ENCODE data around the gene AVPR1A.

AVPR1A gene

DNA sequence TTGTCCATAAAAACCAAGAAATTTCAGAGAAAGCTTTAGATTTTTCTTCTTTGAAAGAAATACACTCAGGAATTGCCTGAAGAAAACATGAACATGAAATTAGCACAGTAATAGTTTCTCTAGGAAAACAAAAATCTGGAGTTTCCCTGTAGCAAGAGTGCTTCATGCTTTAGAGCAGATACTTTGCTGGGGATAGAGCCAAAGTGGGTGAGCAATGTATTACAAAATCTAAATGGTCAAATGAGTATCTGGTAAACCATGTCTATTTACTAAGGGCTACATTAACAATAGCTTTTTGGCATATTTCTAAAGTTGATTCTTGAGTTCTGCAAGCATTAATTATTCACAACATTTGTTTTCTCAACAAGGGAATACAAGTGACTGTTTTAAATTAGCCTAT is 26.2 kb downstream of the AVPR1A start:
- no peaks in the 10 kb centered on the region for H3K4me1 ChIP-seq (ENCODE audit: control insufficient read depth, low read depth, low read length)
- no peak overlapping the region for H3K4me2 ChIP-seq (ENCODE audit: low read length)
- no peaks in the 10 kb centered on the region for H3K27me3 ChIP-seq (ENCODE audit: insufficient read depth, low read length, poor library complexity)
- no peak overlapping the region for H3K27ac ChIP-seq (ENCODE audit: low read depth, low read length)
- H3K4me3 ChIP-seq (ENCODE audit: low read length) = no peak overlapping the region
- H2AK5ac ChIP-seq (ENCODE audit: low read length) = no peak overlapping the region
- H4K5ac ChIP-seq (ENCODE audit: low read length) = no peak overlapping the region
- no peak overlapping the region for H2BK5ac ChIP-seq (ENCODE audit: low read length)
- no peaks in the 10 kb centered on the region for H3K36me3 ChIP-seq (ENCODE audit: control insufficient read depth, insufficient read depth, low read length)
- no peak overlapping the region for H4K8ac ChIP-seq (ENCODE audit: low read depth, low read length)
- H3K4ac ChIP-seq (ENCODE audit: low read depth, low read length) = no peak overlapping the region
- no peak overlapping the region for H2BK15ac ChIP-seq (replicated peaks; ENCODE audit: low read depth)
- no peak overlapping the region for H2BK120ac ChIP-seq (ENCODE audit: low read depth, low read length)
- DNase-seq = no peak
- no peaks in the 10 kb centered on the region for H3K79me1 ChIP-seq (ENCODE audit: low read length)
- no peak overlapping the region for H3K9ac ChIP-seq (ENCODE audit: low read length)
- no peak overlapping the region for H3K18ac ChIP-seq (ENCODE audit: low read length)
- no peaks in the 10 kb centered on the region for H3K79me2 ChIP-seq (ENCODE audit: control insufficient read depth, insufficient read depth, low read length)
- H3K23ac ChIP-seq (ENCODE audit: low read length) = no peak overlapping the region
- no peak overlapping the region for H3K56ac ChIP-seq (ENCODE audit: low read length)

GRCh38 chr12:63103494-63104131 is 47.4 kb downstream of the AVPR1A start:
- WGBS (ENCODE audit: extremely low coverage, insufficient coverage, low lambda C conversion rate) = no CpG with 5 or more reads among the region's 5 CpGs
- H3K27me3 ChIP-seq (ENCODE audit: insufficient read depth, low read length, poor library complexity) = no peaks in the 10 kb centered on the region
- no peaks in the 10 kb centered on the region for H3K36me3 ChIP-seq (ENCODE audit: control insufficient read depth, insufficient read depth, low read length)
- H4K5ac ChIP-seq (ENCODE audit: low read length) = no peak overlapping the region
- no peak overlapping the region for H3K18ac ChIP-seq (ENCODE audit: low read length)
- no peak overlapping the region for H2BK15ac ChIP-seq (replicated peaks; ENCODE audit: low read depth)
- H2AK5ac ChIP-seq (ENCODE audit: low read length) = no peak overlapping the region
- H3K9ac ChIP-seq (ENCODE audit: low read length) = no peak overlapping the region
- H3K4me2 ChIP-seq (ENCODE audit: low read length) = no peak overlapping the region
- H3K4me3 ChIP-seq (ENCODE audit: low read length) = no peak overlapping the region
- H3K27ac ChIP-seq (ENCODE audit: low read depth, low read length) = no peak overlapping the region
- H3K4me1 ChIP-seq (ENCODE audit: control insufficient read depth, low read depth, low read length) = no peaks in the 10 kb centered on the region
- no peak overlapping the region for H2BK120ac ChIP-seq (ENCODE audit: low read depth, low read length)
- H3K79me1 ChIP-seq (ENCODE audit: low read length) = no peaks in the 10 kb centered on the region
- H3K23ac ChIP-seq (ENCODE audit: low read length) = no peak overlapping the region
- no peak overlapping the region for H2BK5ac ChIP-seq (ENCODE audit: low read length)
- H4K8ac ChIP-seq (ENCODE audit: low read depth, low read length) = no peak overlapping the region
- no peaks in the 10 kb centered on the region for H3K79me2 ChIP-seq (ENCODE audit: control insufficient read depth, insufficient read depth, low read length)
- no peak overlapping the region for H3K4ac ChIP-seq (ENCODE audit: low read depth, low read length)
- DNase-seq = peak; percentile 25
- H3K56ac ChIP-seq (ENCODE audit: low read length) = no peak overlapping the region

DNA sequence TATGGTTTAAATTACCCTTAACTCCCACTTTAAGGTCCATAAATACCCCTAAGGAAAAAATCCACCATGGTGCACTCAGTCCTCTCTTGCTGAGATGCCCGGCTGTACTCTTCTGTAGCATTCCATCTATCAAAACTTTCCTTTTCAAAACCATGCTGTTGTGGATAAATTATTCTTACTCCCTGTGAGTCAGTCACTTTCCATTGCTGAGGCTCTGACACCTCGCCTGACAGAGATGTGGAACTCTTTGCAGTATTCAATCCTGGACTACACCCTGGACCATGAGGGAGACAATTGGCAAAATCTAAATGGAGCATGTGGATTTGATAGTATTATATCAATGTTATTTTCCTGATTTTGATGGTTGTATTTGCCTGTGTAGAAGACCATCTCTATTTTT is 49.1 kb downstream of the AVPR1A start:
- H3K9ac ChIP-seq (ENCODE audit: low read length) = no peak overlapping the region
- no peak overlapping the region for H2BK120ac ChIP-seq (ENCODE audit: low read depth, low read length)
- no peaks in the 10 kb centered on the region for H3K4me1 ChIP-seq (ENCODE audit: control insufficient read depth, low read depth, low read length)
- H3K79me1 ChIP-seq (ENCODE audit: low read length) = no peaks in the 10 kb centered on the region
- H3K27ac ChIP-seq (ENCODE audit: low read depth, low read length) = no peak overlapping the region
- no peak for DNase-seq
- H3K18ac ChIP-seq (ENCODE audit: low read length) = no peak overlapping the region
- no peak overlapping the region for H3K4me2 ChIP-seq (ENCODE audit: low read length)
- no peak overlapping the region for H4K8ac ChIP-seq (ENCODE audit: low read depth, low read length)
- H2BK5ac ChIP-seq (ENCODE audit: low read length) = no peak overlapping the region
- H3K36me3 ChIP-seq (ENCODE audit: control insufficient read depth, insufficient read depth, low read length) = no peaks in the 10 kb centered on the region
- H4K5ac ChIP-seq (ENCODE audit: low read length) = no peak overlapping the region
- H3K27me3 ChIP-seq (ENCODE audit: insufficient read depth, low read length, poor library complexity) = no peaks in the 10 kb centered on the region
- no peak overlapping the region for H3K56ac ChIP-seq (ENCODE audit: low read length)
- H3K4me3 ChIP-seq (ENCODE audit: low read length) = no peak overlapping the region
- H3K23ac ChIP-seq (ENCODE audit: low read length) = no peak overlapping the region
- WGBS (ENCODE audit: extremely low coverage, insufficient coverage, low lambda C conversion rate) = no CpG with 5 or more reads among the region's 2 CpGs
- no peaks in the 10 kb centered on the region for H3K79me2 ChIP-seq (ENCODE audit: control insufficient read depth, insufficient read depth, low read length)
- H2AK5ac ChIP-seq (ENCODE audit: low read length) = no peak overlapping the region
- no peak overlapping the region for H3K4ac ChIP-seq (ENCODE audit: low read depth, low read length)
- no peak overlapping the region for H2BK15ac ChIP-seq (replicated peaks; ENCODE audit: low read depth)

- no peak overlapping the region for H3K9ac ChIP-seq (ENCODE audit: low read length)
- H3K79me2 ChIP-seq (ENCODE audit: control insufficient read depth, insufficient read depth, low read length) = no peaks in the 10 kb centered on the region
- DNase-seq = peak; percentile 47
- H2BK120ac ChIP-seq (ENCODE audit: low read depth, low read length) = no peak overlapping the region
- no peak overlapping the region for H3K27ac ChIP-seq (ENCODE audit: low read depth, low read length)
- no peaks in the 10 kb centered on the region for H3K36me3 ChIP-seq (ENCODE audit: control insufficient read depth, insufficient read depth, low read length)
- H3K4me1 ChIP-seq (ENCODE audit: control insufficient read depth, low read depth, low read length) = peaks cover 2% of the 10 kb centered on the region
- no peak overlapping the region for H2BK5ac ChIP-seq (ENCODE audit: low read length)
- H4K8ac ChIP-seq (ENCODE audit: low read depth, low read length) = no peak overlapping the region
- no peak overlapping the region for H3K4ac ChIP-seq (ENCODE audit: low read depth, low read length)
- H2BK15ac ChIP-seq (replicated peaks; ENCODE audit: low read depth) = no peak overlapping the region
- H3K23ac ChIP-seq (ENCODE audit: low read length) = no peak overlapping the region
- H3K56ac ChIP-seq (ENCODE audit: low read length) = no peak overlapping the region
- H3K79me1 ChIP-seq (ENCODE audit: low read length) = no peaks in the 10 kb centered on the region
- H3K18ac ChIP-seq (ENCODE audit: low read length) = no peak overlapping the region
- no peak overlapping the region for H2AK5ac ChIP-seq (ENCODE audit: low read length)
- H3K4me3 ChIP-seq (ENCODE audit: low read length) = no peak overlapping the region
- no peak overlapping the region for H3K4me2 ChIP-seq (ENCODE audit: low read length)
- H4K5ac ChIP-seq (ENCODE audit: low read length) = no peak overlapping the region
- no peaks in the 10 kb centered on the region for H3K27me3 ChIP-seq (ENCODE audit: insufficient read depth, low read length, poor library complexity)
- no CpG with 5 or more reads among the region's 2 CpGs for WGBS (ENCODE audit: extremely low coverage, insufficient coverage, low lambda C conversion rate)
These were observed 52.1 kb downstream of the AVPR1A start for GRCh38 chr12:63098851-63099250.

GRCh38 chr12:63095369-63095980 is 55.5 kb downstream of the AVPR1A start:
- Histone ChIP-seq H3K27me3 (ENCODE audit: insufficient read depth, low read length, poor library complexity) (no peaks in the 10 kb centered on the region), H3K4ac (ENCODE audit: low read depth, low read length) (no peak overlapping the region), H3K18ac (ENCODE audit: low read length) (no peak overlapping the region), H4K8ac (ENCODE audit: low read depth, low read length) (no peak overlapping the region), H3K79me2 (ENCODE audit: control insufficient read depth, insufficient read depth, low read length) (no peaks in the 10 kb centered on the region), H3K79me1 (ENCODE audit: low read length) (no peaks in the 10 kb centered on the region), H2BK120ac (ENCODE audit: low read depth, low read length) (no peak overlapping the region), H4K5ac (ENCODE audit: low read length) (no peak overlapping the region), H3K36me3 (ENCODE audit: control insufficient read depth, insufficient read depth, low read length) (no peaks in the 10 kb centered on the region), H2AK5ac (ENCODE audit: low read length) (no peak overlapping the region), H3K4me2 (ENCODE audit: low read length) (no peak overlapping the region), H2BK5ac (ENCODE audit: low read length) (no peak overlapping the region), H3K27ac (ENCODE audit: low read depth, low read length) (no peak overlapping the region), H3K4me1 (ENCODE audit: control insufficient read depth, low read depth, low read length) (peaks cover 3% of the 10 kb centered on the region), H3K4me3 (ENCODE audit: low read length) (no peak overlapping the region), H3K56ac (ENCODE audit: low read length) (no peak overlapping the region), H3K23ac (ENCODE audit: low read length) (no peak overlapping the region), H3K9ac (ENCODE audit: low read length) (no peak overlapping the region), H2BK15ac (replicated peaks; ENCODE audit: low read depth) (no peak overlapping the region)
- no CpG with 5 or more reads among the region's 7 CpGs for WGBS (ENCODE audit: extremely low coverage, insufficient coverage, low lambda C conversion rate)
- no peak for DNase-seq

DNA sequence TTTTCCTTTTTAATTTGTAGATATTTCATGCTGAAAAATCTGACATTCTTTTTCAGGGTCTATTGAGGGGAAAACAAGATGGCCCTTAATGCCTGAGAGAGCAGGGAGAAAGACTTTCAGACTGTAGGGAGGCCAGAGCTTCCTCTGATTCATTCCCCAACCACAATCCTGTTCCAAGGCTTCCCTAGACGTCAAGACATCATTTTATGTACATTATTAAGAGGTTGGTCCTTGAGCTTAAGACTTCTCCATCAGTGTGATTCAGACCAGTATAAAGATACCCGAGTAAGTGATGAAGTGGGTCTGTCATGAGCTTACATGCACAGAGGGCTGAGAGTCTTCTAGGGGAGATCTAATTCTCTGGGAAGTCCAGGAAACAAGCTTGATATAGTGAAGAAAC is 57.3 kb downstream of the AVPR1A start:
- Histone ChIP-seq H3K27ac (ENCODE audit: low read depth, low read length) (no peak overlapping the region), H4K5ac (ENCODE audit: low read length) (no peak overlapping the region), H3K4me3 (ENCODE audit: low read length) (no peak overlapping the region), H2BK15ac (replicated peaks; ENCODE audit: low read depth) (no peak overlapping the region), H3K79me1 (ENCODE audit: low read length) (no peaks in the 10 kb centered on the region), H2BK5ac (ENCODE audit: low read length) (no peak overlapping the region), H3K56ac (ENCODE audit: low read length) (no peak overlapping the region), H3K4ac (ENCODE audit: low read depth, low read length) (no peak overlapping the region), H2BK120ac (ENCODE audit: low read depth, low read length) (no peak overlapping the region), H4K8ac (ENCODE audit: low read depth, low read length) (no peak overlapping the region), H3K27me3 (ENCODE audit: insufficient read depth, low read length, poor library complexity) (no peaks in the 10 kb centered on the region), H3K79me2 (ENCODE audit: control insufficient read depth, insufficient read depth, low read length) (no peaks in the 10 kb centered on the region), H3K23ac (ENCODE audit: low read length) (no peak overlapping the region), H3K4me1 (ENCODE audit: control insufficient read depth, low read depth, low read length) (peaks cover 3% of the 10 kb centered on the region), H3K9ac (ENCODE audit: low read length) (no peak overlapping the region), H2AK5ac (ENCODE audit: low read length) (no peak overlapping the region), H3K4me2 (ENCODE audit: low read length) (no peak overlapping the region), H3K18ac (ENCODE audit: low read length) (no peak overlapping the region), H3K36me3 (ENCODE audit: control insufficient read depth, insufficient read depth, low read length) (no peaks in the 10 kb centered on the region)
- DNase-seq = no peak
- no CpG with 5 or more reads among the region's 2 CpGs for WGBS (ENCODE audit: extremely low coverage, insufficient coverage, low lambda C conversion rate)
